HG03280 (cell line): ENCODE results near the gene OR5A1.

Experiments used
- ATAC-seq: cut with Tn5 transposase; IDR thresholded peaks from one replicate; pipeline ENCODE4 v1.9.1; 2021; ENCODE audit warnings: mild to moderate bottlenecking, moderate library complexity; ENCODE audit not compliant: unreplicated experiment

Gene OR5A1

GRCh38 chr11:59475176-59475575 lies 38.9 kb downstream of the OR5A1 start:
- ATAC-seq, result no peak

- ATAC-seq, result no peak
Measured at GRCh38 chr11:59479906-59480305, 43.6 kb downstream of the OR5A1 start.

GRCh38 chr11:59480359-59480758 lies 44.1 kb downstream of the OR5A1 start:
- ATAC-seq, result no peak
